IPS-11a (cell line): ENCODE measurements around the gene COPS7B.
"Not testable (repeated sequence)": the region's sequence is repeated elsewhere in the genome, so short reads cannot be mapped to it uniquely, and the experiment has no call there.

Source experiments
- H3K4me3 ChIP-seq: one replicate; pipeline ENCODE4 v1.5.1; 2013; ENCODE audit warnings: low read depth, low read length, control low read depth

Gene COPS7B

DNA sequence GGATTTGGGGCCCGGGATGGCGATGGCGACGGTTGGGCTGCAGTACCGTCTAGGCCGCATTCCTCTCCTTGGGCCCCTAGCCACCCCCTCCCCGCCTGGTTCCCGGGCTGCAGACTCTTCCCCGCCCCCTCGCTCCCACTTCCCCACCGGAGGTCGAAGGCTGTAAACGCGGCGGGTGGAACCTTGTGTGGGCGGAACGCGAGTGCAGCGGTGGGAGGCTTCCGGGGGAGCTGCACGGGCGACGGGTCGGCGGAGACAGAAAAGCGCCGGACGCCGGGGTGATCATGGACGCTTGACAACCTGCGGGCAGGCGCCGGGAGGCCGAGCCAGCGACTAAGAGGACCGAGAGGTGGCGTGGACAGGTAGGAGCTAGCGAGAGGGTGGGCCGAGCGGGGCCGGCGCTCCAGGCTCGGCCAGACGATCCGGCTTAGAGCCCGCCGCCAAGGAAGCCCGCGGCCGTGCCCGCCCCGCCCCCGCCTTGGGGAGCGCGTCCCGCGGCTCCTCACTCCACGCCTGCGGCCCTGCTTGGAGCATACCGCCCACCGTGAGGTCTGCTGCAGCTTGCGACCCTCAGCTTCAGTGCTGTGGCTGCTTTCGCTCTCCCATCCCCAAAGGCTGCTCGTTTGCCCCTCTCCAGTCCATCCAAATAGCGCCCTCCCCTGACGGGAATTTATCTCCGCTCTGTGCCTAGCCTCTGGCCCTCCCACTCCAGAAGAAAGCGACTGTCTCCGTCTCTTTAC is at the start of gene COPS7B:
Gene COPS7B (plus strand): TSS at position 269 of the 740 bp plus-strand sequence. CDS start 2,126 bp downstream, outside the sequence.
- H3K4me3 ChIP-seq: peak within 1 kb of the TSS; percentile 86

DNA sequence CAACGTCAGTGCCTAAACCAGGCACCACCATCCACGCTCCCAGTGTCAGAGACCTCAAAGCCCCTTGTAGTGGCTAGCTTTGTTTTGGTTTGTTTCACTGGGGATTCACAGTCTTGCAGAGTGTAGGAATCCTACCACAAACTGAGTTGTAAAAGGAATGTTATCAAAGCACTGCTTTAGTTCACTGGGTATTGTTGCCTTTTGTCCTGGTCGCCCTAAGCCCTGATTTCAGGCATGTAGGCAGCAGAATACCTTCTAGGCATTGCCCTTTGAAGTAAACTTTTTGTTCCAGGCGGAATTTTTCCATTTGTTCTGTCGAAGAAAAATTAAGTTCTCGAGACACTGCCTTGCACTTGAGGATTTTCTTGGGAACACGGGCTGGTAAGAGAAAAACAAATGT is 48.5 kb upstream of the COPS7B start:
- no peak overlapping the region for H3K4me3 ChIP-seq

DNA sequence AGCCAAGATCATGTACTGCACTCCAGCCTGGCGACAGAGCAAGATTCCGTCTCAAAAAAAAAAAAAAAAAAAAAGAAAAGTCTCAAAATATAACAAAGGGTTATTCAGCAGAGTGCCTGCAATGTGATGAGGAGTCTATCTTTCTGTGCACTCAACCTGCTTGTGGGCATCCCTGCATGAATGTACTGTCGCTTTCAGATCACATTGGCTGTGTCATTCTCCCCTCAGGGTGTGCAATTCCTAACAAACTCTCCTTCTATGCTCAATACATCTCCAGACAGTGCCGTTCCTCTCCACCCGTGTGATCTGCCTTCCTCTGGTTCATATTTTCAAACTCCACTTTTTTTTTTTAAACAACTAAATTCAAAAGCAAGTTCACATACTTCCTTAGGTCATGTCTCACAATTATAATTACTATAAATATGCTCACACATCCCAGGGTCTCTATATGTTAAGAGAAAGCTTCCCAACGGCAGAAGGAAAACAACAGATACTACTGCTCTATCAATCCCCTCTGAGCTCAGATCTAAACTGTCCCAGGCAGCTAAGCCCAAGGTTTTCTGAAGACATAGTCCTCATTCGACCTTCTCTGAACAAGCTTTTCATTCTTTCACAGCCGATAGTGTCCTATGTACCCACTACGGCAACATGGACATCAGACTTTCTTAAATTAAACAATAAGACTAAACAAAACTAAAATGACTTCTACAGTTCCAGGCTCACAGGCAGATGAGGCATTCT is 42.7 kb upstream of the COPS7B start:
- no peak overlapping the region for H3K4me3 ChIP-seq

DNA sequence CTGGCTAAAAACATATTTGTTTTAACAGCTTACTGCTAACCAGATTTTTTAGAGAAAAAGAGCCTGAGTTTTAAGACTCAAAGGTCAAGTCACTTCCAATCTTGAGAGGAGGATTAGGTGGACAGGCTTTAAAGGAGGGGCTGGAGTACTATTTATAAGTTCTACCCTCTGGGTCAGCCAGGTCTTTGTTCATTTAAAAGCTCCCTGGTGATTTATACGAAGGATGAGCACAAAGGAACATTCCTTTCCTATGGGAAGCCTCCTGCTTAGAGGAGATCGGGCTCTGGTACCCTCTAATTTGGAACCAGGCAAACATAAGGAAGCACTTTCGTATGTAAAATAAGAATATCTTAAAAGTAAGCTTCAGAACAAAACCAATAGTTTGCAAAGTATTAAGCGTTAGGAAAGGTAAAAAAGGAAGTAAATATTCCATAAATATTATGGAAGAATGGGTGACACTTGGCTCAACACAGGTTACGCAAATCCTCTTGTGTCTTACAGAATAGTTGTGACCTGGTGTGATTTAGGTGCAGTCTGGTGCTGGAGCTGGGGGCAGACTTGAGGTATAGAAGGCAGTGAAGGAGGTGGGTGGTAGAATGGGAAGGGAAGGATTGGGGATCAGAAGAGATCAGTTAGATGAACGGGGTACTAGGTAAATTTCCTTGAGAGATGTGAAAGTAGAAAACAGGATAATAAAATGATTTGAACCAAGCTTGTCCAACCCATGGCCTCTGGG is 40.8 kb upstream of the COPS7B start:
- no peak overlapping the region for H3K4me3 ChIP-seq

DNA sequence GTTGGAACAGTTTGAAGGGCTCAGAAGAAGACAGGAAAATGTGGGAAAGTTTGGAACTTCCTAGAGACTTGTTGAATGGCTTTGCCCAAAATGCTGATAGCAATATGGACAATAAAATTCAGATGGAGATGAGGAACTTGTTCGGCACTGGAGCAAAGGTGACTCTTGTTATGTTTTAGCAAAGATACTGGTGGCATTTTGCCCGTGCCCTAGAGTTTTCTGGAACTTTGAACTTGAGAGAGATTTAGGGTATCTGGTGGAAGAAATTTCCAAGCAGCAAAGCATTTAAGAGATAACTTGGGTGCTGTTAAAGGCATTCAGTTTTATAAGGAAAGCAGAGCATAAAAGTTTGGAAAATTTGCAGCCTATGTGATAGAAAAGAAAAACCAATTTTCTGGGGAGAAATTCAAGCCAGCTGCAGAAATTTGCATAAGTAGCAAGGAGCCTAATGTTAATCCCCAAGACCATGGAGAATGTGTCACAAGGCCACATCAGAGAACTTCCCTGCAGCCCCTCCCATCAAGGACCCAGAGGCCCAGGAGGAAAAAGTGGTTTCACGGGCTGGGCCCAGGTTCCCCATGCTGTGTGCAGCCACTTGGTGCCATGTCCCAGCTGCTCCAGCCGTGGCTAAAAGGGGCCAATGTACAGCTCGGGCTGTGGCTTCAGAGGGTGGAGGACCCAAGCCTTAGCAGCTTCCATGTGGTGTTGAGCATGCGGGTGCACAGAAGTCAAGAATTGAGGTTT is 37.9 kb upstream of the COPS7B start:
- H3K4me3 ChIP-seq: not testable (repeated sequence)

DNA sequence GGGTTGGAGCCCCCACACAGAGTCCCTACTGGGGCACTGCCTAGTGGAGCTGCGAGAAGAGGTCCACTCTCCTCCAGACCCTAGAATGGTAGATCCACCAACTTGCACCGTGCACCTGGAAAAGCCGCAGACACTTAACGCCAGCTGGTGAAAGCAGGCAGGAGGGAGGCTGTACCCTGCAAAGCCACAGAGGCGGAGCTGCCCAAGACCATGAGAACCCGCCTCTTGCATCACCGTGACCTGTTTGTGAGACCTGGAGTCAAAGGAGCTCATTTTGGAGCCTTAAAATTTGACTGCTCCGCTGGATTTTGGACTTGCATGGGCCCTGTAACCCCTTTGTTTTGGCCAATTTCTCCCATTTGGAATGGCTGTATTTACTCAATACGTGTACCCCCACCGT is 37.2 kb upstream of the COPS7B start:
- H3K4me3 ChIP-seq: not testable (repeated sequence)

DNA sequence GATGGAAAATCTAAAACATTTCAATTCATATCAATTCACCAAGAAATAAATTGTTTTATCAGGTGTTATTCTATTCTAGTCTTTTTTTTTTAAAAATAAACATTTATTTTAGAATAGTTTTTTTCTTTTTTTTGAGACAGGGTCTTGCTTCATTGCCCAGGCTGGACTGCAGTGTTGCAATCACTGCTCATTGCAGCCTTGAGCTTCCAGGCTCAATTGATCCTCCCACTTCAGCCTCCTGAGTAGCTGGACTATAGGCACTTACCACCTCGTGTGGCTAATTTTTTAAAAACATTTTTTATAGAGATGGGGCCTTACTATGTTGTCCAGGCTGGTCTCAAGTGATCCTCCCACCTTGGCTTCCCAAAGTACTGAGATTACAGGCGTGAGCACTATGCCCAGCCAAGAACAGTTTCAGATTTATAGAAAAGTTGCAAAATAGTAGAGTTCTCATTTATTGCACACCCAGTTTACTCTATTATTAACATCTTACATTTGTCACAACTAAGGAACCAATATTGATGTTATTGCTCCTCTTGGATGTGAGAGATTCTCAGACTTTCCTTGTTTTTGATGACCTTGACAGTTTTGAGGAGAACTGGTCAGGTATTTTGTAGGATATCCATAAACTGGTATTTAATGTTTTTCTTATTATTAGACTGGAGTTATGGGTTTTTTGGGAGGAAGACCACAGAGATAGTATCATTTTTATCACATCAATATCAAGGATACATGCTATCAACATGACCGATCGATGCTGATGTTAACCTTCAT is 35.0 kb upstream of the COPS7B start:
- H3K4me3 ChIP-seq: no peak overlapping the region

DNA sequence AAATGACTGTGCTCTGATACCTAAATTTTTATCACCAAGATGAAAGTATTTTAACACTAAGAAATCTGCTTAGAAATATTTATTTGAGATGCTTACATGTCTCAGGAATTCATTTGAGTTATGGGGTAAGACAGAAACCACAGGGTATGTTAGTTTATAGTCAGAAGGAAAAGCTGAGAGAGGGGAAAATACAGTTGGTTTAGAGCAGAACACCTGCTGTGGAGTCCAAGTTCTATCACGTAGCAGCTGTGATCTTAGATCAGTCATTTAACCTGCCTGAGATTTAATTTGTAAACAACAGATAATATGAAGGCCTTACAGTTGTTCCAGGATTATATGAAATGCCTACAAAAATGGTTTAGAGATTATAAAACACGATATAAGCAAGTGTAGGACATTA is 34.2 kb upstream of the COPS7B start:
- H3K4me3 ChIP-seq: no peak overlapping the region

DNA sequence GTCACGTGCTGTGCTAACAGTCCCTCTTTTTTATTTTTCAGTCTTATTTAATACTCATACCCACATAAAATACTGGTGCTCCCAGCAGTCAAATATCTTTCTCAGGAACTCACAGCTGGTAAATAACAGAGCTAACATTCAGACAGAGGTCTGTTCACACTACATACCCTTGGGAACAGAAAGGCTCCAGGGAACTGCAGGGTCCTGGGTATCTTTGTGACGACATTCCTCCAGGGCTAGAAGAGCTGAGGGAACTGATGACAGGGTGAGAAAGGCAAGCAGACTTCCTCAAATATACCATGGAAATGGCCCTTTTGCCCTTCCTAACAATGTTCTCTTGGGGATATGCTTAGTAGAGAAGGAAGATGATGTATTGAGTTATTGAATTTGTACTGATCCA is 24.5 kb upstream of the COPS7B start:
- H3K4me3 ChIP-seq: no peak overlapping the region

DNA sequence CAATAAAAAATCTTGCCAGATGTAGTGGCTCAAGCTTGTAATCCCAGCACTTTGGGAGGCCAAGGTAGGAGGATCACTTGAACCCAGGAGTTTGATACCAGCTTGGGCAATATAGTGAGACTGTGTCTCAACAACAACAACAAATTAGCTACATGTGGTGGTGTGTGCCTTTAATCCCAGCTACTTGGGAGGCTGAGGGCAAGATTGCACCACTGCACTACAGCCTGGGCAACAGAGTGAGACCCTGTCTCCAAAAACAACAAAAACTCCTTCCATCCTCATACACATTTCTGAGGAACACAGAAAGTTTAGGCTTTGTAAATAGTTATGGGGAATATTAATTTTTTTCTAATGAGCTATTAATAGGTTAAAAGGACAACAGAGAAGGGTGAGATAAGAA is 22.1 kb upstream of the COPS7B start:
- H3K4me3 ChIP-seq: no peak overlapping the region

DNA sequence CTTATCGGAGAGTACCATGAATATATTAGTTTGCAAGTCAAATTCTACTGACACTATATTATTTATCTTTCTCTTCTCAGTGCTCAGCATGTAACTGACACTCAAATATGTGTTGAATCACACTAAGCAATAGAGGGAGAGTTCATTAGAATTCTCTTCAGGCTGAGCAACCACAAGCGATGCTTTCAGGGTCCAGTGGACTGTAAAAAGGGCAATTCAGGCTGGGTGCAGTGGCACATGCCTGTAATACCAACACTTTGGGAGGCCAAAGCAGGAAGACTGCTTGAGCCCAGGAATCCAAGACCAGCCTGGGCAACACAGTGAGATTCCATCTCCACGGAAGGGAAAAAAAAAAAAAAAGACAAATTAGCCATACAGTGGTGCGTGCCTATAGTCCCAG is 21.5 kb upstream of the COPS7B start:
- no peak overlapping the region for H3K4me3 ChIP-seq

DNA sequence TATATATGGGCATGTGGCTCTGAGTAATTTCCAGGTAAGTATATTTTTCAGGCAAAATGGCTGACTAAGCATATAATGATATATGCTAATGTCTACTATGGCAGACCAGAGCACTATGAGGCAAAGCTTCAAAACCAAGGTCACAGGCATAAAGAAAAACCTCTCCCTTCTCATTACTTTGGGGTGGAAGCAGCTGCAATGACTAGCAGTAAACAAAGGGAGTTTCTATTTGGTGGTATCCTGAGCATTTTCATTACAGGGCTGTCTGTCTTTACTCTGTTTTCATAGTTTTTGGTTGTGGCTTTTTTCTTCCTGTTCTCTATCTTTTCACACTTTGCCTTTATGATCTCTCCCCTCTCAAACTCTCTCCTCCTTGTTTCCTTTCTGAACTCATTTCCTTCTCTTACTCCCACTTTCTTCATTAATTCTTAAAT is 20.7 kb upstream of the COPS7B start:
- no peak overlapping the region for H3K4me3 ChIP-seq

DNA sequence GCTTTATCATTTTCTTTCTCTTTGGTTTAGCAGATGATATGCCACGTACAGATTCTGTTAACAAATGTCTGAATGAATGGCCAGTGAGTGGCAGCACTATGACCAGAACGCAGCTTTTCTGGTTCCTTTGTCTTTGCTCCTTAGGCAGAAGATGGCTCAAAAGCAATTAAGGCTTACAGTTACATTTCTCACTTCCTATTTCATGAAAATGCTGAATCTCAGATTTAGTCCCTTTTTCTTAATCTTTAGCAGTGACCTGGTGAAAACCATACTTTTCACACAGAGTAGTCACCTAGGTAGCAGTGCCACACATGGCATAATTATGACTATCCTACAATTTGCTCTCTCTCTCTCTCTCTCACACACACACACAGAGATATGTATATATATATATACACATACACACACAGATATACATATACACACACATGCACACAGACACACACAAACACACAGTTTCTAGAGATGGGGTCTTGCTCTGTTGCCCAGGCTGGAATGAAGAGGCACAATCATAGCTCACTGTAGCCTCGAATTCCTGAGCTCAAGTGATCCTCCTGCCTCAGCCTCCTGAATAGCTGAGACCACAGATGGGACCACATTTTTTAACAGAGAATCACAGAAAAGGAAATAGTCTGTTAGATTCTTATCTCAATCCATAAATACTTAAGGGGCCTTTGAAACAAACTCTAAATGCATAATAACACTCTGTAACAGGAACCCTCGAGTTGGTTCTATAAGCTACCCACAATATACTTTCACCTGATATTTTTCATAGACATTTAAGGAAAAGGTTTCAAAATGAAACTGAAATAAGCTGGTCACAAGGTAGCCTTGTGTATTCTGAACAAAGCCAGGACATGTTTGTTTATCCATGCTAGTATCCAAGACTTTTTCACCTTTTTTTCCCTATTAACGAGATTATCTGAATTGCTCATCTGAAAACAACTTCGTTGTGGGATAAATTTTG is 16.8 kb upstream of the COPS7B start:
- H3K4me3 ChIP-seq: no peak overlapping the region

DNA sequence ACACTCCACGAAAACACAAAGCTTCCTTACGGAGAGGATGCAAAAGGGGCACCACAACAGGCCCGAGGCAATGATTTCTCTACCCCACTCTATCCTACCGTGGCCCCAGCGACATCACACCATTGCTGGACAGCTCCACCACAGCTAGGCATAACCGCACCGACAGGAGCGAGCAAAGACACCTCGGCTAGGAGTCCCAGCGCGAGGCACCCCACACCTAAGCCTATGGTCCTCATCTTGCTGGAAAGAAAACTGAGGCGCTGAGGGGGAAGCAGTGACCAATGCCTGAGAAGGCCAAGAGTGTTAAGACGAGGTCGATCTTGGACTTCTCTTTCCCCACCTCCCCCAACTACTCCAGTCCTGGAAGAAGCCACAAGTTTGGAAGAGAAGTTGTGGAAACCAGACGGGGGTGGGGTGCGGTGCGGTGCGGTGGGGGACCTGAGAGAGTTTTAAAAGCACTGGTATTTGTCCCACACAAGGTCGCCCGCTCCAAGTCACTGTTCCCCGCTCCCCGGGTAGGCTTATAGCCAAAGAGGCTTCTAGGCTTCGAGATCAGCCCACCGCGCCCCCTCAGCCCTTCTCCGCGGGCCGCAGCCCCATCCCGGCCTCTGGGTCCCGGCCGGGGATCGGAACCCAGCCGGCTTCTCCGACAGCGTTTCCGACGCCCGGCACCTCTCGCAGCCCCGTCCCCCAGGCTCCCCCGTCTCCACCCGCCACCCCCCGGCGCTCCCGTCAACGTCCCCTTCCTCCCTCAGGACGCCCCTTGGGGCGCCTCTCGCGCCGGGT is 5.9 kb upstream of the COPS7B start:
- H3K4me3 ChIP-seq: peak overlapping the region; percentile 76

DNA sequence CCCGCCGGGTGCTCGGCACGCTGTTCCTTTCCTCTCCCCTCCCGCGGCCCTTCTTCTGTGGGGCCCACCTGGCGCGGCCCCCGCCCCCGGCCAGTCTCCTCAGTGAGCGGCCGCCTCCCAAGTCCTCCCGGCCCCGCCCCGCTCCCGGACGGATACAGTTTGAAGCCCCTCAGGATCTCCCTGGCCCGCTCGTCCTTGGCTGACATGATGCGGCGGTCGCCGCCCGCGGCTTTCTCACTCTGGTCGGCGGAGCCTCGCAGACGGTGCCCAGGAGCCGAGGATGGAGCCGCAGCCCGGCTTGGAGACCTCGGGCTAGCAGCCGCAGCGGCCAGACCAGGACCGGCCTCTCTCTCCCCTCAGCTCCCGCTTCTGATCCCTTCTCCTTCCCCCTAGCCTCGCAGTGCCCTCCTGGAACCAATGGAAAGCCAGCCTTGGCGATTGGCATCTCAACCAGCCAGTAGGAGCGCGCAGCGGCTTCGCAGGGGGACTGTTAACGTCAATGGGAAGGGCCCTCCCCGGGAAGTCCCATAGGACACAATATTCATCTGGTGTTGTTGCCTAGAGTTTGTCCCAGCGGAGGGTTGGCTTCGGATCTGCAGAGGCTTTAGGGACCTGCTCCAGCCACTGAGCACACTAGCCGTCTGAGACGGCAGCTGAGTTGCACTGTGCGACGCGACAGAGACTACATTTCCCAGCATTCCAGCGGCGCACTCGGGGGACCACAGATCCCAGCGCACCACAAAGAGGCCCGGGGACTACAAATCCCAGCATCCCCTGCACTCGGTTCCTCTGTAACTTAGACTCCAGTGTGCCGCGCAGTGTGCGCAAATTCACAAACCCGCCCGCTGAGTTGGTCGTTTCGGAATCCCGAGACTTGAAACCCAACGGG is 5.1 kb upstream of the COPS7B start, which contains the start of gene PDE6D:
Gene PDE6D (minus strand): TSS at position 374 of the 889 bp plus-strand sequence. CDS start 168 bp downstream, at position 206.
- H3K4me3 ChIP-seq: peak within 1 kb of the TSS; percentile 76

DNA sequence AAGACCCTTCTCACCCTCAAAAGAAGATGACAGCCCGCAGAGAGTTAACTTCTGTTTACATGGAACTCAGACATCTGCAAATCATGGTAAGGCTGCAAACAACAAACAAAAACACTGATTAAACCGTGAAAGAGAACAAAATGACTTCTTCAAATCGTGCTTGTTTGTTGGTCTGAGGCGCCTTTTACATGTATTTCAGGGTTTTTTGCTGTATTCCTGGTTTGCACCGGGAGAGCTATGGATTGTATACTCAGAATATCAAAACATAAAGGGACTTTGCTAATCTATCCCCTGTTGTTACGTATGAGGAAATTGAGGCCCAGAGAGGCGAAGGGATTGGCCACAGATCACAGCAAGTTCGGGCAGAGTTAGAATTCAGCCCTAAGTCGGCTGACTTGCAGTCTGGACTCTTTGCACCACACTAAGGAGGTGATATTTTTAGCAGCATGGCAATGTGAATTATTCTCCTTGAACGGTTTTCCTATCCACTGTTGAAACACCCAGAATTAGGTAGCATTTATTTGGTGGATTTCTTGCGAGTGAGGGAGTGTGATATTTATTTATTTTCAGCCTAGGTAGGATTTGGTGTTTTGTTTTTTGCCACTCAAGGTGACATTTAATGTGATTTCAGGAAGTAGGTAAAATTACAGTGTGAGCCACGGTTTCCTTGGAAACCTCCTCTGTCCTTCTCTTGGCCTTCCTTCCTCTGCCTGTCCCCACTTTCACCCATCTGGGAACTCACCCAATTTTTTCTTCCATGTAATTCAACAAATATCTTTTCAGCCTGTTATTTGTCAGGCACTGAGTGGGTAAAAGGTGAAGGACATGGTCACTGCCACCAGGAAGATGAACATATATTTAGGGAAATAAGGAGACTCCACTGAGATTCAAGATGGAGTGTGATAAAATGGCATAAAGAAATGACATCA is 4.2 kb upstream of the COPS7B start:
- H3K4me3 ChIP-seq: peak overlapping the region; percentile 76
